ENCODE measurements around the gene ELOVL5. TPM values are rescaled to one million over a fixed set of nuclear protein-coding genes. Genes with fewer than 3 reads are reported as not detected.
A peak's percentile ranks its signal among the peaks of the same experiment; 100 is the strongest.
"Not testable (repeated sequence)": the region's sequence is repeated elsewhere in the genome, so short reads cannot be mapped to it uniquely, and the experiment has no call there.

The ELOVL5 gene
- total RNA-seq, 1 donor from 2014 or later, result 50.8 TPM

- no peak for DNase-seq (ENCODE audit: low read depth)
These were observed 11.0 kb upstream of the ELOVL5 start for GRCh38 chr6:53359843-53360092.

- DNase-seq (ENCODE audit: low read depth), result peak; percentile 98
These were observed 10.5 kb upstream of the ELOVL5 start for GRCh38 chr6:53359095-53359842.

GRCh38 chr6:53358440-53359094 lies 9.8 kb upstream of the ELOVL5 start:
- no peak for DNase-seq (ENCODE audit: low read depth)

- DNase-seq (ENCODE audit: low read depth), result no peak
These were observed 9.0 kb upstream of the ELOVL5 start for GRCh38 chr6:53357576-53358360.

GRCh38 chr6:53353624-53354023 lies 4.9 kb upstream of the ELOVL5 start:
- DNase-seq (ENCODE audit: low read depth), result no peak

- DNase-seq (ENCODE audit: low read depth), result no peak
These were observed 3.6 kb upstream of the ELOVL5 start for GRCh38 chr6:53352360-53352759.

GRCh38 chr6:53349209-53349693 lies 501 bp upstream of the ELOVL5 start:
- DNase-seq (ENCODE audit: low read depth), result no peak

GRCh38 chr6:53347921-53348370 lies 804 bp downstream of the ELOVL5 start:
- peak; percentile 63 for DNase-seq (ENCODE audit: low read depth)

GRCh38 chr6:53347250-53347920 lies 1.4 kb downstream of the ELOVL5 start:
- peak; percentile 8 for DNase-seq (ENCODE audit: low read depth)

- DNase-seq (ENCODE audit: low read depth), result not testable (repeated sequence)
These were observed 2.7 kb downstream of the ELOVL5 start for GRCh38 chr6:53346049-53346448.

GRCh38 chr6:53344969-53345368 lies 3.8 kb downstream of the ELOVL5 start:
- DNase-seq (ENCODE audit: low read depth), result no peak

GRCh38 chr6:53343092-53343491 lies 5.7 kb downstream of the ELOVL5 start:
- no peak for DNase-seq (ENCODE audit: low read depth)

GRCh38 chr6:53342217-53342616 lies 6.5 kb downstream of the ELOVL5 start:
- DNase-seq (ENCODE audit: low read depth), result no peak

- no peak for DNase-seq (ENCODE audit: low read depth)
These were observed 8.2 kb downstream of the ELOVL5 start for GRCh38 chr6:53340536-53340935.

- no peak for DNase-seq (ENCODE audit: low read depth)
These were observed 9.3 kb downstream of the ELOVL5 start for GRCh38 chr6:53339424-53339823.

GRCh38 chr6:53338304-53338703 lies 10.4 kb downstream of the ELOVL5 start:
- peak; percentile 3 for DNase-seq (ENCODE audit: low read depth)

- no peak for DNase-seq (ENCODE audit: low read depth)
These were observed 12.7 kb downstream of the ELOVL5 start for GRCh38 chr6:53336070-53336469.

- no peak for DNase-seq (ENCODE audit: low read depth)
These were observed 13.3 kb downstream of the ELOVL5 start for GRCh38 chr6:53335224-53335994.

GRCh38 chr6:53333439-53334408 lies 15.0 kb downstream of the ELOVL5 start:
- no peak for DNase-seq (ENCODE audit: low read depth)

- no peak for DNase-seq (ENCODE audit: low read depth)
These were observed 17.1 kb downstream of the ELOVL5 start for GRCh38 chr6:53331678-53332077.
